SK-N-SH (cell line): ENCODE measurements around the gene PRKACG.

ENCODE experiments used
- CTCF ChIP-seq: fragments of 200-600 bp; sonication (generic); IDR thresholded peaks from 2 replicates; pipeline ENCODE4 v1.6.1; 2017; ENCODE audit warnings: antibody characterized with exemption, mild to moderate bottlenecking, moderate library complexity
- GABPA ChIP-seq: IDR thresholded peaks from 2 replicates; pipeline ENCODE4 v1.4.0; 2012; ENCODE audit warnings: low read depth, mild to moderate bottlenecking
- POLR2AphosphoS5 ChIP-seq: IDR thresholded peaks from 2 replicates; pipeline ENCODE4 v1.6.1; 2012; ENCODE audit warnings: low read depth, low read length
- SMC3 ChIP-seq: IDR thresholded peaks from 2 replicates; pipeline ENCODE4 v1.6.1; 2012; ENCODE audit warnings: low read depth, low read length, improper control_type of control experiment
- YY1 ChIP-seq: IDR thresholded peaks from 2 replicates; pipeline ENCODE4 v1.4.0; 2012; ENCODE audit warnings: low read depth, mild to moderate bottlenecking

- TF ChIP-seq YY1 (no peak), POLR2AphosphoS5 (no peak), CTCF (no peak), GABPA (no peak), SMC3 (no peak)
Measured at GRCh38 chr9:69054989-69055388, 41.1 kb upstream of the PRKACG start.
